Non-pigmented ciliary epithelial cell (primary cell): Measurements from ENCODE around the gene PACS1.
"Not testable (repeated sequence)": the region's sequence is repeated elsewhere in the genome, so short reads cannot be mapped to it uniquely, and the experiment has no call there.

Experiments used
- DNase-seq: peaks from one replicate; pipeline ENCODE4 v3.0.0-alpha.2; 2010; ENCODE audit warnings: low read depth

Gene PACS1

GRCh38 chr11:66076561-66076960, 6.5 kb downstream of the PACS1 start:
- DNase-seq: no peak

- no peak for DNase-seq
These were observed 7.9 kb downstream of the PACS1 start for GRCh38 chr11:66077927-66078326.

GRCh38 chr11:66078949-66079348, 8.9 kb downstream of the PACS1 start:
- DNase-seq: not testable (repeated sequence)

- DNase-seq: no peak
These were observed 10.2 kb downstream of the PACS1 start for GRCh38 chr11:66080055-66080817.

- DNase-seq: no peak
These were observed 11.4 kb downstream of the PACS1 start for GRCh38 chr11:66081505-66081904.

- DNase-seq: no peak
These were observed 13.1 kb downstream of the PACS1 start for GRCh38 chr11:66082946-66083698.

GRCh38 chr11:66083767-66084166, 13.7 kb downstream of the PACS1 start:
- DNase-seq: no peak

- no peak for DNase-seq
These were observed 14.9 kb downstream of the PACS1 start for GRCh38 chr11:66084821-66085475.

- no peak for DNase-seq
These were observed 17.3 kb downstream of the PACS1 start for GRCh38 chr11:66087148-66087908.

- no peak for DNase-seq
These were observed 19.0 kb downstream of the PACS1 start for GRCh38 chr11:66089067-66089466.

GRCh38 chr11:66090288-66090687, 20.2 kb downstream of the PACS1 start:
- DNase-seq: no peak

- DNase-seq: not testable (repeated sequence)
These were observed 22.1 kb downstream of the PACS1 start for GRCh38 chr11:66092125-66092524.

- not testable (repeated sequence) for DNase-seq
These were observed 29.7 kb downstream of the PACS1 start for GRCh38 chr11:66099746-66100145.

- no peak for DNase-seq
These were observed 30.4 kb downstream of the PACS1 start for GRCh38 chr11:66100272-66101065.

GRCh38 chr11:66101066-66101464, 31.0 kb downstream of the PACS1 start:
- no peak for DNase-seq

GRCh38 chr11:66104057-66104638, 34.1 kb downstream of the PACS1 start:
- DNase-seq: no peak

GRCh38 chr11:66106786-66107599, 36.9 kb downstream of the PACS1 start:
- DNase-seq: no peak

- no peak for DNase-seq
These were observed 37.8 kb downstream of the PACS1 start for GRCh38 chr11:66107600-66108510.

GRCh38 chr11:66109294-66109693, 39.2 kb downstream of the PACS1 start:
- no peak for DNase-seq
